Activated CD4-positive, alpha-beta T cell treated with anti-CD3 and anti-CD28 coated beads for 36 hours (primary cell): ENCODE results near the gene KAT8. TPM values are rescaled to one million over a fixed set of nuclear protein-coding genes. Genes with fewer than 3 reads are reported as not detected.
"Not testable (repeated sequence)": the region's sequence is repeated elsewhere in the genome, so short reads cannot be mapped to it uniquely, and the experiment has no call there.

ENCODE experiments used
- ATAC-seq: fragments of 200-7000 bp; cut with Tn5 transposase; one replicate; pipeline ENCODE4 v1.10.0; 2021; ENCODE audit warnings: mild to moderate bottlenecking, moderate library complexity
- CTCF ChIA-PET: fragments of 350-600 bp; sonication (Branson Sonifier 250); formaldehyde crosslinking; loops from one replicate; lab custom pipeline; 2021; ENCODE audit warnings: antibody characterized with exemption; lab: Charles Lee
- POLR2A ChIA-PET: fragments of 350-600 bp; sonication (Branson Sonifier 250); formaldehyde crosslinking; loops from one replicate; lab custom pipeline; 2021; ENCODE audit warnings: antibody characterized with exemption, inconsistent platforms; lab: Charles Lee
- DNase-seq: peaks from one replicate; pipeline ENCODE4 v3.0.0-alpha.2; 2020
- H3K27ac Mint-ChIP-seq: one replicate; pipeline ENCODE4 v1.8.0; 2021; ENCODE audit warnings: mixed read lengths
- H3K27me3 Mint-ChIP-seq: one replicate; pipeline ENCODE4 v1.8.0; 2021; ENCODE audit warnings: mixed read lengths
- H3K36me3 Mint-ChIP-seq: one replicate; pipeline ENCODE4 v1.8.0; 2021; ENCODE audit warnings: low read depth, mixed read lengths
- H3K4me1 Mint-ChIP-seq: one replicate; pipeline ENCODE4 v1.8.0; 2021; ENCODE audit warnings: mixed read lengths
- H3K4me3 Mint-ChIP-seq: one replicate; pipeline ENCODE4 v1.8.0; 2021; ENCODE audit warnings: mild to moderate bottlenecking, moderate library complexity, mixed read lengths
- H3K9me3 Mint-ChIP-seq: one replicate; pipeline ENCODE4 v1.8.0; 2021; ENCODE audit warnings: low read depth, mixed read lengths
- intact Hi-C, 2 experiments: fragments of 100-400 bp; cut with DNase I in 1 of 2; cut with micrococcal nuclease in 1 of 2; formaldehyde crosslinking; loops; one replicate each; pipeline versions ENCODE4 v1.14.2 to v1.15.1; 2022 to 2024; cut with DNase I, micrococcal nuclease
- total RNA-seq, 2 experiments: library from RNA; stranded (reverse); gene quantifications; one replicate each; pipeline ENCODE4 v1.2.3, GENCODE V29; 2021

KAT8 gene
- total RNA-seq, 2 experiments from 2014 or later = 53.6 to 63.1 TPM

GRCh38 chr16:31141489-31142108 is 24.1 kb downstream of the KAT8 start:
- POLR2A ChIA-PET = interaction anchor here (0.7 to 2.6 kb wide), 13 partner anchors 12 to 732 kb away, joined by 3 to 38 read pairs (median 4); partner anchors contain the start of genes FUS, HSD3B7, KAT8 and ZNF267
- H3K36me3 Mint-ChIP-seq = no peaks in the 10 kb centered on the region
- intact Hi-C loops = loop anchor here (1.0 to 10.0 kb wide), 18 partner anchors 24 to 335 kb away; partner anchors contain the start of genes ARMC5 (in 2 of the 2), BCKDK (in 2 of the 2), KAT8 (in 2 of the 2) and SETD1A (in 2 of the 2)
- H3K27me3 Mint-ChIP-seq = no peaks in the 10 kb centered on the region
- peak overlapping the region; percentile 62 for H3K4me3 Mint-ChIP-seq
- CTCF ChIA-PET = interaction anchor here (0.6 to 4.0 kb wide), 33 partner anchors 8 to 732 kb away, joined by 3 to 37 read pairs (median 4); partner anchors contain the start of genes FBRS, FUS, HSD3B7 and KAT8
- DNase-seq = peak; percentile 34
- no peaks in the 10 kb centered on the region for H3K9me3 Mint-ChIP-seq
- H3K27ac Mint-ChIP-seq = peak overlapping the region; percentile 80
- no peak for ATAC-seq
- peaks cover 12% of the 10 kb centered on the region for H3K4me1 Mint-ChIP-seq

- H3K9me3 Mint-ChIP-seq = no peaks in the 10 kb centered on the region
- H3K27ac Mint-ChIP-seq = peak overlapping the region; percentile 80
These were observed 24.9 kb downstream of the KAT8 start for GRCh38 chr16:31142109-31143010.

GRCh38 chr16:31143011-31143693 is 25.7 kb downstream of the KAT8 start:
- DNase-seq (peak; percentile 14), ATAC-seq (no peak)
- POLR2A ChIA-PET = interaction anchor here (0.8 to 2.6 kb wide), 7 partner anchors 14 to 71 kb away, joined by 3 to 38 read pairs (median 6); partner anchors contain the start of genes FUS, KAT8, ZNF646 and ZNF668
- Mint-ChIP-seq H3K27me3 (no peaks in the 10 kb centered on the region), H3K4me3 (peak overlapping the region; percentile 21), H3K4me1 (peaks cover 12% of the 10 kb centered on the region), H3K9me3 (no peaks in the 10 kb centered on the region), H3K27ac (peak overlapping the region; percentile 65), H3K36me3 (no peaks in the 10 kb centered on the region)
- intact Hi-C loops = loop anchor here (2.0 to 10.0 kb wide), 4 partner anchors 34 to 186 kb away; partner anchors contain the start of genes BCKDK (in 2 of the 2) and SETD1A (in 1 of the 2)
- CTCF ChIA-PET = interaction anchor here (0.6 to 4.0 kb wide), 27 partner anchors 10 to 730 kb away, joined by 3 to 37 read pairs (median 4); partner anchors contain the start of genes FBRS, FUS, HSD3B7 and KAT8

More at GRCh38 chr16:31142109-31143010, 24.9 kb downstream of the KAT8 start:
- ChIA-PET POLR2A (interaction anchor here (0.7 to 2.6 kb wide), 14 partner anchors 13 to 731 kb away, joined by 3 to 38 read pairs (median 4); partner anchors contain the start of genes FUS, HSD3B7, KAT8 and ZNF267), CTCF (interaction anchor here (0.6 to 4.0 kb wide), 38 partner anchors 9 to 731 kb away, joined by 3 to 37 read pairs (median 4); partner anchors contain the start of genes FBRS, FUS, HSD3B7 and KAT8)
- intact Hi-C loops = loop anchor here (1.0 to 10.0 kb wide), 18 partner anchors 25 to 334 kb away; partner anchors contain the start of genes ARMC5 (in 2 of the 2), BCKDK (in 2 of the 2), KAT8 (in 2 of the 2) and SETD1A (in 2 of the 2)
- Mint-ChIP-seq H3K27me3 (no peaks in the 10 kb centered on the region), H3K4me3 (peak overlapping the region; percentile 62), H3K36me3 (no peaks in the 10 kb centered on the region), H3K4me1 (peaks cover 12% of the 10 kb centered on the region)
- peak; percentile 100 for DNase-seq
- ATAC-seq = peak; percentile 96

GRCh38 chr16:31143694-31144148 is 26.3 kb downstream of the KAT8 start:
- DNase-seq = no peak
- peak overlapping the region; percentile 65 for H3K27ac Mint-ChIP-seq
- peaks cover 12% of the 10 kb centered on the region for H3K4me1 Mint-ChIP-seq
- no peak for ATAC-seq
- ChIA-PET CTCF (interaction anchor here (0.6 to 4.0 kb wide), 4 partner anchors 15 to 189 kb away, joined by 3 to 37 read pairs (median 3); no protein-coding TSS in a partner anchor), POLR2A (interaction anchor here (2.6 kb wide), 1 partner anchor 36 kb away, joined by 38 read pairs; the partner anchor contains the start of gene FUS)
- no peaks in the 10 kb centered on the region for H3K9me3 Mint-ChIP-seq
- intact Hi-C loops = loop anchor here (2.0 to 10.0 kb wide), 4 partner anchors 35 to 186 kb away; partner anchors contain the start of genes BCKDK (in 2 of the 2) and SETD1A (in 1 of the 2)
- H3K4me3 Mint-ChIP-seq = peak overlapping the region; percentile 21
- no peaks in the 10 kb centered on the region for H3K36me3 Mint-ChIP-seq
- no peaks in the 10 kb centered on the region for H3K27me3 Mint-ChIP-seq

- intact Hi-C loops = loop anchor here in 1 of 2 experiments (5.0 to 10.0 kb wide), 3 partner anchors 37 to 187 kb away; partner anchors contain the start of genes BCKDK and SETD1A
- Mint-ChIP-seq H3K4me3 (peak overlapping the region; percentile 12), H3K4me1 (peaks cover 12% of the 10 kb centered on the region)
- H3K9me3 Mint-ChIP-seq, H3K27me3 Mint-ChIP-seq, H3K36me3 Mint-ChIP-seq, DNase-seq, H3K27ac Mint-ChIP-seq, ATAC-seq, POLR2A ChIA-PET: not testable (repeated sequence)
- CTCF ChIA-PET = interaction anchor here (1.1 to 4.0 kb wide), 2 partner anchors 14 to 190 kb away, joined by 3 to 37 read pairs; no protein-coding TSS in a partner anchor
These were observed 27.0 kb downstream of the KAT8 start for GRCh38 chr16:31144418-31144817.

- no peak for ATAC-seq
- ChIA-PET POLR2A (interaction anchor here (0.6 kb wide), 1 partner anchor 552 kb away, joined by 4 read pairs; no protein-coding TSS in a partner anchor), CTCF (interaction anchor here (0.6 to 4.0 kb wide), 2 partner anchors 13 to 15 kb away, joined by 3 to 37 read pairs; no protein-coding TSS in a partner anchor)
- no peak for DNase-seq
- intact Hi-C loops = loop anchor here in 1 of 2 experiments (10.0 kb wide), 1 partner anchor 151 kb away; no protein-coding TSS in a partner anchor
- H3K4me3 Mint-ChIP-seq = no peak overlapping the region
- peaks cover 12% of the 10 kb centered on the region for H3K4me1 Mint-ChIP-seq
- no peak overlapping the region for H3K27ac Mint-ChIP-seq
- no peaks in the 10 kb centered on the region for H3K9me3 Mint-ChIP-seq
- no peaks in the 10 kb centered on the region for H3K27me3 Mint-ChIP-seq
- H3K36me3 Mint-ChIP-seq = no peaks in the 10 kb centered on the region
These were observed 28.0 kb downstream of the KAT8 start for GRCh38 chr16:31145398-31145990.

DNA sequence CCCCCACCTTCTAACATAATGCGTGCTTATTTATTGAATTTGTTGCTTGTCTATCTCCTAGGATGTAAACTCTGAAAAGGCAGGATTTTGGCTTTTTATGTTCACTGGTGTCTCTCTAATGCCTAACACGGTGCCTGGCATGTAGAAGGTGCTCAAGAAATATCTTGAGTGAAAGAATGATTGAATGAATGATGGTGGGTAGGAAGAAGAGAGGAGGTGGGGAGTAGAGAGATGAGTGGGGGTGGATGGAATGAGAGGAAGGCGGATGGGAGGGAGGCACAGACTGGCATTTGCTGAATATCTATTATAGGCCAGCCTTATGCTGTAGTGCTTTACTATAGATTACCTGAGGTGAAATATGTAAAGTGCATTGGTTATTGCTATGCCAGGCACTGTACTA is 30.1 kb downstream of the KAT8 start:
- no peak for ATAC-seq
- no peak overlapping the region for H3K27ac Mint-ChIP-seq
- no peaks in the 10 kb centered on the region for H3K36me3 Mint-ChIP-seq
- intact Hi-C loops = loop anchor here (2.0 to 10.0 kb wide), 2 partner anchors 19 to 153 kb away; no protein-coding TSS in a partner anchor
- no peak overlapping the region for H3K4me3 Mint-ChIP-seq
- no peaks in the 10 kb centered on the region for H3K9me3 Mint-ChIP-seq
- ChIA-PET POLR2A (no interaction called here), CTCF (no interaction called here)
- H3K4me1 Mint-ChIP-seq = peaks cover 6% of the 10 kb centered on the region
- H3K27me3 Mint-ChIP-seq = no peaks in the 10 kb centered on the region
- no peak for DNase-seq

GRCh38 chr16:31148281-31148728 is 30.8 kb downstream of the KAT8 start:
- ChIA-PET CTCF (no interaction called here), POLR2A (no interaction called here)
- Mint-ChIP-seq H3K4me3 (no peak overlapping the region), H3K4me1 (peaks cover 6% of the 10 kb centered on the region), H3K36me3 (no peaks in the 10 kb centered on the region), H3K27me3 (no peaks in the 10 kb centered on the region), H3K27ac (no peak overlapping the region), H3K9me3 (no peaks in the 10 kb centered on the region)
- ATAC-seq = peak; percentile 30
- intact Hi-C loops = loop anchor here in 1 of 2 experiments (10.0 kb wide), 1 partner anchor 154 kb away; no protein-coding TSS in a partner anchor
- peak; percentile 27 for DNase-seq

DNA sequence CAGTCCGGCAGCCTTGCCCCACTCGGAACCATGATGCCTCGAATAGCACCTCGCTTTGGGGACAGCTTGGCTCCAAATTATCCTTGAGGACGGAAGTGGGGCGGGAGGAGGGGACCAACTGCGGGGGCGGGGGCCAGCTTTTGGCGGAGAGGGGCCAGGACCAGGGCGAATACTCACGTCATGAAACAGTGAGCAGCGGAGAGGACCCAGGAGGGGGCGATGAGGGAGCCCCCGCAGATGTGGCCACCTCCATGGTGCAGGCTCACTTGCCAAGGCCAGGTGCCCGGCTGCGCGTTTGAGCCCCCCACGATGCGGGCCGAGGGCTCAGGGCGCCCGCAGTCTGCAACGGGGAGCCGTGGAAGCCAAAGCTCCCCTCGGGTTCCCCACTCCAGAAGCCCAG is 31.4 kb downstream of the KAT8 start:
- Mint-ChIP-seq H3K27me3 (no peaks in the 10 kb centered on the region), H3K4me3 (no peak overlapping the region), H3K4me1 (no peaks in the 10 kb centered on the region), H3K36me3 (no peaks in the 10 kb centered on the region), H3K27ac (no peak overlapping the region), H3K9me3 (no peaks in the 10 kb centered on the region)
- intact Hi-C loops = loop anchor here in 1 of 2 experiments (10.0 kb wide), 1 partner anchor 154 kb away; no protein-coding TSS in a partner anchor
- ChIA-PET POLR2A (no interaction called here), CTCF (no interaction called here)
- ATAC-seq (no peak), DNase-seq (no peak)
